ENCODE data around the gene DFFA. TPM values are rescaled to one million over a fixed set of nuclear protein-coding genes. Genes with fewer than 3 reads are reported as not detected.
"Not testable (repeated sequence)": the region's sequence is repeated elsewhere in the genome, so short reads cannot be mapped to it uniquely, and the experiment has no call there.

The DFFA gene
- total and polyA plus RNA-seq, 4 donors: 7.8 to 29.2 (median 18.0) TPM

- DNase-seq: no peak
- intact Hi-C loops (cut with DNase I): loop anchor here in 1 of 2 donors (10.0 kb wide), 1 partner anchor 480 kb away; the partner anchor contains the start of genes LZIC and NMNAT1
- Histone ChIP-seq H3K9me3 (ENCODE audit: control insufficient read depth, low read length) (no peaks in the 10 kb centered on the region), H3K36me3 (ENCODE audit: control insufficient read depth in 1 of 2, insufficient read depth in 2 of 2, low read length in 1 of 2) (peaks cover 0 to 2% of the 10 kb centered on the region in 2 donors), H3K4me1 (ENCODE audit: control insufficient read depth in 1 of 2, insufficient read depth in 2 of 2, low read length in 2 of 2) (no peaks in the 10 kb centered on the region), H3K4me3 (ENCODE audit: low read length in 2 of 2) (no peak overlapping the region), H3K27me3 (ENCODE audit: control insufficient read depth in 1 of 2, insufficient read depth in 2 of 2, low read length in 1 of 2) (no peaks in the 10 kb centered on the region), H3K27ac (ENCODE audit: low read depth in 1 of 2, low read length in 2 of 2) (no peak overlapping the region)
- 82 to 94% methylated on average over 8 of the region's 8 CpGs for WGBS, 2 donors
- ATAC-seq (ENCODE audit: low FRiP score): no peak
Observed at GRCh38 chr1:10424651-10425050, 47.7 kb downstream of the DFFA start.

DNA sequence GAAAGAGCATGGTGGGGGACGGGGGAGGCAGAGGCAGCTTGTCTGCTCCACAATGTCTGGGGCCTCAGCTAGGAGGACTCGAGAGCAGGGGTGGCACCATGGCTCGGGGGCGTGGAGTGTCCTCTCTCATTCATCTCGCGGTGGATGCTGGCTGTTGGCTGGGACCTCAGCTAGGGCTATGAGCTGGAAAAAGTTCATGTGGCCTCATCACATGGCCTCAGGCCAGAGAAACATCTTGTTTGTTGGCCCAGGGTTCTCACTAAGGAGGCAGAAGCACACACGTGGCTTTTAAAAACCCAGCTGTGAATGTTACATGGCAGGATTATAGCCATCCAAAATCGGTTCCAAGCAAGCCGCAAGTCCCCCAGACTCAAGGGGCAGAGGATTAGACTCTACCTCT lies 48.3 kb downstream of the DFFA start:
- intact Hi-C loops (cut with DNase I): loop anchor here in 1 of 2 donors (10.0 kb wide), 1 partner anchor 479 kb away; the partner anchor contains the start of genes LZIC and NMNAT1
- WGBS, 2 donors: 66 to 74% methylated on average over 9 of the region's 9 CpGs
- H3K4me3 ChIP-seq (ENCODE audit: low read length in 2 of 2): no peak overlapping the region
- no peak overlapping the region for H3K27ac ChIP-seq (ENCODE audit: low read depth in 1 of 2, low read length in 2 of 2)
- no peaks in the 10 kb centered on the region for H3K27me3 ChIP-seq (ENCODE audit: control insufficient read depth in 1 of 2, insufficient read depth in 2 of 2, low read length in 1 of 2)
- H3K36me3 ChIP-seq (ENCODE audit: control insufficient read depth in 1 of 2, insufficient read depth in 2 of 2, low read length in 1 of 2): peaks cover 0 to 2% of the 10 kb centered on the region in 2 donors
- no peak for DNase-seq
- H3K4me1 ChIP-seq (ENCODE audit: control insufficient read depth in 1 of 2, insufficient read depth in 2 of 2, low read length in 2 of 2): no peaks in the 10 kb centered on the region
- H3K9me3 ChIP-seq (ENCODE audit: control insufficient read depth, low read length): no peaks in the 10 kb centered on the region
- ATAC-seq (ENCODE audit: low FRiP score): no peak

GRCh38 chr1:10421637-10422036 lies 50.7 kb downstream of the DFFA start:
- H3K4me1 ChIP-seq (ENCODE audit: control insufficient read depth in 1 of 2, insufficient read depth in 2 of 2, low read length in 2 of 2): no peaks in the 10 kb centered on the region
- H3K27ac ChIP-seq (ENCODE audit: low read depth in 1 of 2, low read length in 2 of 2): no peak overlapping the region
- DNase-seq (peak in 1 of 2 donors; percentile 13), ATAC-seq (ENCODE audit: low FRiP score) (no peak)
- no peak overlapping the region for H3K4me3 ChIP-seq (ENCODE audit: low read length in 2 of 2)
- WGBS, 2 donors: 93% methylated on average over 5 of the region's 5 CpGs
- H3K36me3 ChIP-seq (ENCODE audit: control insufficient read depth in 1 of 2, insufficient read depth in 2 of 2, low read length in 1 of 2): peaks cover 0 to 9% of the 10 kb centered on the region in 2 donors
- no peaks in the 10 kb centered on the region for H3K27me3 ChIP-seq (ENCODE audit: control insufficient read depth in 1 of 2, insufficient read depth in 2 of 2, low read length in 1 of 2)
- intact Hi-C loops (cut with DNase I): loop anchor here in 1 of 2 donors (10.0 kb wide), 1 partner anchor 477 kb away; the partner anchor contains the start of genes LZIC and NMNAT1
- H3K9me3 ChIP-seq (ENCODE audit: control insufficient read depth, low read length): no peaks in the 10 kb centered on the region

DNA sequence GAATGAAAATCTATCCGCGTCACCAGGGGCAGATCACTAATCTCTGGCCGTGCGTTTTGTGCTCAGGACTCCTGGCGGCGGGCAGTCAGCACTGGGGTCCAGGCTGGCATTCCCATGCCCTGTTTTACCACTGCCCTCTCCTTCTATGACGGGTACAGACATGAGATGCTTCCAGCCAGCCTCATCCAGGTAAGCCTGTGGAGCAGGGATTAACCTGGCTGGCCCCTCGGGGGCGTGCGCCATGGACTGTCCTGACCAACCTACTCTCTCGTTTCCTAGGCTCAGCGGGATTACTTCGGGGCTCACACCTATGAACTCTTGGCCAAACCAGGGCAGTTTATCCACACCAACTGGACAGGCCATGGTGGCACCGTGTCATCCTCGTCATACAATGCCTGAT lies 53.0 kb downstream of the DFFA start:
- Histone ChIP-seq H3K36me3 (ENCODE audit: control insufficient read depth in 1 of 2, insufficient read depth in 2 of 2, low read length in 1 of 2) (peaks cover 2 to 9% of the 10 kb centered on the region in 2 donors), H3K27ac (ENCODE audit: low read depth in 1 of 2, low read length in 2 of 2) (no peak overlapping the region), H3K4me3 (ENCODE audit: low read length in 2 of 2) (no peak overlapping the region), H3K27me3 (ENCODE audit: control insufficient read depth in 1 of 2, insufficient read depth in 2 of 2, low read length in 1 of 2) (no peaks in the 10 kb centered on the region), H3K9me3 (ENCODE audit: control insufficient read depth, low read length) (no peaks in the 10 kb centered on the region), H3K4me1 (ENCODE audit: control insufficient read depth in 1 of 2, insufficient read depth in 2 of 2, low read length in 2 of 2) (no peaks in the 10 kb centered on the region)
- intact Hi-C loops (cut with DNase I): no loop called here
- DNase-seq: no peak
- ATAC-seq (ENCODE audit: low FRiP score): no peak
- WGBS, 2 donors: 86 to 87% methylated on average over 15 of the region's 15 CpGs

DNA sequence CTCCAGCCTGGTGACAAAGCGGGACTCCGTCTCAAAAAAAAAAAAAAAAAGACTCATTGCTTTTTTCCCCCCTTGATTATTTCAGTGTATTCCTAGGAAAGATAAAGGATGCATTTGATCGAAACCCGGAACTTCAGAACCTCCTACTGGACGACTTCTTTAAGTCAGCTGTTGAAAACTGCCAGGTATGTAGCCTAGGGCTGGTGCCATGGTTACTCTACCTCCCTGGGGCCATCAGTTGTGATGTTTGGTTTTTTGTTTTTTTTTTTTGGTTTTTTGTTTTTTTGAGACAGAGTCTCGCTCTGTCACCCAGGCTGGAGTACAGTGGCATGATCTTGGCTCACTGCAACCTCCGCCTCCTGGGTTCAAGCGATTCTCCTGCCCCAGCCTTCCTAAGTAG lies 53.6 kb downstream of the DFFA start:
- ATAC-seq (ENCODE audit: low FRiP score); H3K27ac ChIP-seq (ENCODE audit: low read depth in 1 of 2, low read length in 2 of 2); H3K4me3 ChIP-seq (ENCODE audit: low read length in 2 of 2); H3K27me3 ChIP-seq (ENCODE audit: control insufficient read depth in 1 of 2, insufficient read depth in 2 of 2, low read length in 1 of 2); DNase-seq; H3K4me1 ChIP-seq (ENCODE audit: control insufficient read depth in 1 of 2, insufficient read depth in 2 of 2, low read length in 2 of 2); intact Hi-C loops (cut with DNase I); H3K36me3 ChIP-seq (ENCODE audit: control insufficient read depth in 1 of 2, insufficient read depth in 2 of 2, low read length in 1 of 2); H3K9me3 ChIP-seq (ENCODE audit: control insufficient read depth, low read length): not testable (repeated sequence)
- 92 to 93% methylated on average over 8 of the region's 8 CpGs for WGBS, 2 donors

- H3K4me3 ChIP-seq (ENCODE audit: low read length in 2 of 2); H3K27ac ChIP-seq (ENCODE audit: low read depth in 1 of 2, low read length in 2 of 2); H3K9me3 ChIP-seq (ENCODE audit: control insufficient read depth, low read length); H3K4me1 ChIP-seq (ENCODE audit: control insufficient read depth in 1 of 2, insufficient read depth in 2 of 2, low read length in 2 of 2); intact Hi-C loops (cut with DNase I); DNase-seq; H3K27me3 ChIP-seq (ENCODE audit: control insufficient read depth in 1 of 2, insufficient read depth in 2 of 2, low read length in 1 of 2); ATAC-seq (ENCODE audit: low FRiP score): not testable (repeated sequence)
- peaks cover 2 to 16% of the 10 kb centered on the region in 2 donors for H3K36me3 ChIP-seq (ENCODE audit: control insufficient read depth in 1 of 2, insufficient read depth in 2 of 2, low read length in 1 of 2)
- 93% methylated on average over 1 of the region's 1 CpG for WGBS, 2 donors
Observed at GRCh38 chr1:10415967-10416366, 56.4 kb downstream of the DFFA start.

- no peak overlapping the region for H3K27ac ChIP-seq (ENCODE audit: low read depth in 1 of 2, low read length in 2 of 2)
- intact Hi-C loops (cut with DNase I): no loop called here
- H3K4me3 ChIP-seq (ENCODE audit: low read length in 2 of 2): no peak overlapping the region
- no peaks in the 10 kb centered on the region for H3K27me3 ChIP-seq (ENCODE audit: control insufficient read depth in 1 of 2, insufficient read depth in 2 of 2, low read length in 1 of 2)
- peaks cover 2 to 16% of the 10 kb centered on the region in 2 donors for H3K36me3 ChIP-seq (ENCODE audit: control insufficient read depth in 1 of 2, insufficient read depth in 2 of 2, low read length in 1 of 2)
- 86 to 88% methylated on average over 6 of the region's 6 CpGs for WGBS, 2 donors
- peak in 1 of 2 donors; percentile 57 for DNase-seq
- ATAC-seq (ENCODE audit: low FRiP score): peak; percentile 44
- H3K4me1 ChIP-seq (ENCODE audit: control insufficient read depth in 1 of 2, insufficient read depth in 2 of 2, low read length in 2 of 2): no peaks in the 10 kb centered on the region
- H3K9me3 ChIP-seq (ENCODE audit: control insufficient read depth, low read length): no peaks in the 10 kb centered on the region
Observed at GRCh38 chr1:10415211-10415930, 57.0 kb downstream of the DFFA start.

- 83 to 94% methylated on average over 2 of the region's 2 CpGs for WGBS, 2 donors
- no peak for DNase-seq
- no peak overlapping the region for H3K27ac ChIP-seq (ENCODE audit: low read depth in 1 of 2, low read length in 2 of 2)
- H3K9me3 ChIP-seq (ENCODE audit: control insufficient read depth, low read length): no peaks in the 10 kb centered on the region
- ATAC-seq (ENCODE audit: low FRiP score): no peak
- H3K4me3 ChIP-seq (ENCODE audit: low read length in 2 of 2): no peak overlapping the region
- H3K27me3 ChIP-seq (ENCODE audit: control insufficient read depth in 1 of 2, insufficient read depth in 2 of 2, low read length in 1 of 2): no peaks in the 10 kb centered on the region
- intact Hi-C loops (cut with DNase I): no loop called here
- H3K4me1 ChIP-seq (ENCODE audit: control insufficient read depth in 1 of 2, insufficient read depth in 2 of 2, low read length in 2 of 2): no peaks in the 10 kb centered on the region
- peaks cover 3 to 10% of the 10 kb centered on the region in 2 donors for H3K36me3 ChIP-seq (ENCODE audit: control insufficient read depth in 1 of 2, insufficient read depth in 2 of 2, low read length in 1 of 2)
Observed at GRCh38 chr1:10407201-10407600, 65.1 kb downstream of the DFFA start.
